H9 (cell line): ENCODE results near the gene GNLY. TPM values are rescaled to one million over a fixed set of nuclear protein-coding genes. Genes with fewer than 3 reads are reported as not detected.

Source experiments
- DNase-seq: peaks from one replicate; pipeline ENCODE4 v3.0.0-alpha.2; 2017
- H2AFZ ChIP-seq: one replicate; pipeline ENCODE4 v1.6.1; 2013; ENCODE audit warnings: mild to moderate bottlenecking, low read length, control low read depth, moderate library complexity
- H2AK5ac ChIP-seq: 2 replicates; pipeline ENCODE4 v1.6.1; 2013; ENCODE audit warnings: low read length, control low read depth, mixed read lengths; ENCODE audit not compliant: insufficient read length
- H2BK120ac ChIP-seq: one replicate; pipeline ENCODE4 v1.6.1; 2013; ENCODE audit warnings: low read depth, mild to moderate bottlenecking, low read length, control low read depth, inconsistent platforms; ENCODE audit not compliant: poor library complexity, severe bottlenecking
- H2BK12ac ChIP-seq: 2 replicates; pipeline ENCODE4 v1.6.1; 2013; ENCODE audit warnings: low read length, control low read depth, mixed read lengths, low read depth; ENCODE audit not compliant: insufficient read length
- H2BK15ac ChIP-seq: 2 replicates; pipeline ENCODE4 v1.6.1; 2013; ENCODE audit warnings: low read depth, low read length, control low read depth
- H2BK20ac ChIP-seq: one replicate; pipeline ENCODE4 v1.6.1; 2013; ENCODE audit warnings: low read depth, mild to moderate bottlenecking, low read length, control low read depth, inconsistent platforms; ENCODE audit not compliant: poor library complexity, severe bottlenecking
- H2BK5ac ChIP-seq: 2 replicates; pipeline ENCODE4 v1.6.1; 2013; ENCODE audit warnings: low read length, control low read depth, mixed read lengths; ENCODE audit not compliant: insufficient read length
- H3K14ac ChIP-seq: 2 replicates; pipeline ENCODE4 v1.6.1; 2013; ENCODE audit warnings: low read length, control low read depth; ENCODE audit not compliant: insufficient read depth
- H3K18ac ChIP-seq: 2 replicates; pipeline ENCODE4 v1.6.1; 2013; ENCODE audit warnings: low read depth, mild to moderate bottlenecking, mixed read lengths, low read length, control low read depth; ENCODE audit not compliant: insufficient read length
- H3K23ac ChIP-seq: 2 replicates; pipeline ENCODE4 v1.6.1; 2013; ENCODE audit warnings: low read length, control low read depth, mixed read lengths, low read depth; ENCODE audit not compliant: insufficient read length
- H3K23me2 ChIP-seq: 2 replicates; pipeline ENCODE4 v1.6.1; 2013; ENCODE audit warnings: low read depth, mild to moderate bottlenecking, mixed read lengths, low read length, control low read depth; ENCODE audit not compliant: insufficient read length, poor library complexity, severe bottlenecking
- H3K27ac ChIP-seq: 2 replicates; pipeline ENCODE4 v1.5.1; 2013; ENCODE audit warnings: low read length, control low read depth, mixed read lengths, low read depth; ENCODE audit not compliant: insufficient read length
- H3K27me3 ChIP-seq: 2 replicates; pipeline ENCODE4 v1.6.1; 2013; ENCODE audit warnings: low read length, control low read depth, inconsistent platforms; ENCODE audit not compliant: insufficient read depth
- H3K4ac ChIP-seq: 2 replicates; pipeline ENCODE4 v1.6.1; 2013; ENCODE audit warnings: low read depth, mild to moderate bottlenecking, control low read depth, inconsistent platforms, low read length, moderate library complexity
- H3K4me1 ChIP-seq: 2 replicates; pipeline ENCODE4 v1.6.1; 2013; ENCODE audit warnings: low read length, control low read depth, inconsistent platforms; ENCODE audit not compliant: insufficient read depth
- H3K4me2 ChIP-seq: 2 replicates; pipeline ENCODE4 v1.6.1; 2013; ENCODE audit warnings: low read length, control low read depth, mixed read lengths; ENCODE audit not compliant: insufficient read length, insufficient read depth
- H3K56ac ChIP-seq: 2 replicates; pipeline ENCODE4 v1.6.1; 2013; ENCODE audit warnings: low read depth, mild to moderate bottlenecking, mixed read lengths, low read length, control low read depth; ENCODE audit not compliant: insufficient read length
- H3K79me1 ChIP-seq: 2 replicates; pipeline ENCODE4 v1.6.1; 2013; ENCODE audit warnings: low read depth, mild to moderate bottlenecking, moderate library complexity, low read length, control low read depth, inconsistent platforms; ENCODE audit not compliant: insufficient read depth, poor library complexity, severe bottlenecking
- H3K79me2 ChIP-seq: 2 replicates; pipeline ENCODE4 v1.6.1; 2013; ENCODE audit warnings: low read length, control low read depth, inconsistent platforms; ENCODE audit not compliant: insufficient read depth
- H3K9ac ChIP-seq: 2 replicates; pipeline ENCODE4 v1.6.1; 2013; ENCODE audit warnings: low read length, control low read depth, mixed read lengths; ENCODE audit not compliant: insufficient read length; ENCODE audit errors: extremely low read depth
- H3K9me3 ChIP-seq: one replicate; pipeline ENCODE4 v1.6.1; 2013; ENCODE audit warnings: low read depth, low read length, inconsistent platforms; ENCODE audit not compliant: control insufficient read depth
- H3T11ph ChIP-seq: one replicate; pipeline ENCODE4 v1.6.1; 2013; ENCODE audit warnings: mild to moderate bottlenecking, low read length, control low read depth, inconsistent platforms
- H4K20me1 ChIP-seq: one replicate; pipeline ENCODE4 v1.6.1; 2013; ENCODE audit not compliant: control insufficient read depth, insufficient read length, insufficient read depth
- H4K5ac ChIP-seq: 2 replicates; pipeline ENCODE4 v1.6.1; 2013; ENCODE audit warnings: low read depth, mild to moderate bottlenecking, mixed read lengths, low read length, control low read depth; ENCODE audit not compliant: insufficient read length
- H4K8ac ChIP-seq: replicated peaks from 2 replicates; pipeline ENCODE4 v1.6.1; 2013; ENCODE audit warnings: low read length, control low read depth, mixed read lengths, low read depth; ENCODE audit not compliant: insufficient read length
- H4K91ac ChIP-seq: 2 replicates; pipeline ENCODE4 v1.6.1; 2013; ENCODE audit warnings: low read depth, mild to moderate bottlenecking, moderate library complexity, mixed read lengths, low read length, control low read depth; ENCODE audit not compliant: insufficient read length
- H3K27ac Mint-ChIP-seq, 3 experiments: 2 replicates in 2 of 3; 3 replicates in 1 of 3; pipeline ENCODE4 v1.8.0; 2020 to 2021; ENCODE audit warnings: mixed read lengths in 3 of 3, mild to moderate bottlenecking in 1 of 3, moderate library complexity in 1 of 3
- H3K27me3 Mint-ChIP-seq: 2 replicates; pipeline ENCODE4 v1.8.0; 2021; ENCODE audit warnings: low read depth, mild to moderate bottlenecking, moderate library complexity, mixed read lengths
- H3K36me3 Mint-ChIP-seq, 3 experiments: 2 replicates in 2 of 3; 3 replicates in 1 of 3; pipeline ENCODE4 v1.8.0; 2020 to 2021; ENCODE audit warnings: low read depth in 3 of 3, mixed read lengths in 3 of 3; ENCODE audit not compliant: insufficient read depth in 1 of 3
- H3K4me1 Mint-ChIP-seq, 2 experiments: 2 replicates each; pipeline ENCODE4 v1.8.0; 2020; ENCODE audit warnings: mixed read lengths in 2 of 2
- H3K4me3 Mint-ChIP-seq, 2 experiments: 2 replicates in 1 of 2; 3 replicates in 1 of 2; pipeline ENCODE4 v1.8.0; 2020 to 2021; ENCODE audit warnings: mild to moderate bottlenecking in 2 of 2, mixed read lengths in 2 of 2, moderate library complexity in 1 of 2
- H3K9me3 Mint-ChIP-seq, 2 experiments: 2 replicates in 1 of 2; 3 replicates in 1 of 2; pipeline ENCODE4 v1.8.0; 2020; ENCODE audit warnings: mild to moderate bottlenecking in 2 of 2, mixed read lengths in 2 of 2, moderate library complexity in 1 of 2
- WGBS: extraction: QIAGEN DNeasy Blood & Tissue Kit; methylation state at CpG from one replicate; pipeline ENCODE4 v1.1.7; 2013; ENCODE audit warnings: missing lambda C conversion rate, low lambda C conversion rate, mixed read lengths; ENCODE audit not compliant: insufficient read length; ENCODE audit errors: extremely low coverage; 5-methylcytosine and 5-hydroxymethylcytosine counted together
- total RNA-seq: library from RNA; stranded (reverse); gene quantifications from 2 replicates; pipeline ENCODE4 v1.2.1, GENCODE V29; 2021
- TF ChIP-seq, protein P1 (sequence below): fragments of 200-600 bp; sonication (generic); conservative IDR thresholded peaks from 3 replicates; pipeline ENCODE4 v1.8.0; 2021; ENCODE audit warnings: antibody characterized with exemption, mild to moderate bottlenecking

The GNLY gene
- total RNA-seq, 1 experiment from 2014 or later, result not detected

- Mint-ChIP-seq H3K4me1 (peaks cover 5 to 13% of the 10 kb centered on the region in 2 experiments), H3K27ac (no peak overlapping the region)
- H4K5ac ChIP-seq, result no peak overlapping the region
Measured at GRCh38 chr2:85714841-85715240, 20.7 kb downstream of the GNLY start.

More at GRCh38 chr2:85714841-85715240, 20.7 kb downstream of the GNLY start:
- Histone ChIP-seq H2BK120ac (no peak overlapping the region), H2BK5ac (no peak overlapping the region), H3K4me1 (no peaks in the 10 kb centered on the region), H3T11ph (no peak overlapping the region), H4K8ac (no peak overlapping the region), H3K18ac (no peak overlapping the region), H2BK12ac (no peak overlapping the region), H3K14ac (no peak overlapping the region), H3K27ac (no peak overlapping the region), H3K56ac (no peak overlapping the region), H3K9ac (no peak overlapping the region), H3K23ac (no peak overlapping the region), H3K79me2 (no peaks in the 10 kb centered on the region), H2AK5ac (no peak overlapping the region), H3K9me3 (no peaks in the 10 kb centered on the region), H2BK15ac (no peak overlapping the region), H3K4ac (no peak overlapping the region), H3K27me3 (no peaks in the 10 kb centered on the region), H2AFZ (no peak overlapping the region), H4K20me1 (no peaks in the 10 kb centered on the region), H3K4me2 (no peak overlapping the region), H3K79me1 (no peaks in the 10 kb centered on the region), H4K91ac (no peak overlapping the region), H3K23me2 (no peaks in the 10 kb centered on the region), H2BK20ac (no peak overlapping the region)
- no CpG with 5 or more reads among the region's 8 CpGs for WGBS
- no peak overlapping the region for H3K4me3 Mint-ChIP-seq
- H3K27me3 Mint-ChIP-seq, result peaks cover 15% of the 10 kb centered on the region
- no peak for DNase-seq
- no peaks in the 10 kb centered on the region for H3K36me3 Mint-ChIP-seq
- TF ChIP-seq, protein P1, sequence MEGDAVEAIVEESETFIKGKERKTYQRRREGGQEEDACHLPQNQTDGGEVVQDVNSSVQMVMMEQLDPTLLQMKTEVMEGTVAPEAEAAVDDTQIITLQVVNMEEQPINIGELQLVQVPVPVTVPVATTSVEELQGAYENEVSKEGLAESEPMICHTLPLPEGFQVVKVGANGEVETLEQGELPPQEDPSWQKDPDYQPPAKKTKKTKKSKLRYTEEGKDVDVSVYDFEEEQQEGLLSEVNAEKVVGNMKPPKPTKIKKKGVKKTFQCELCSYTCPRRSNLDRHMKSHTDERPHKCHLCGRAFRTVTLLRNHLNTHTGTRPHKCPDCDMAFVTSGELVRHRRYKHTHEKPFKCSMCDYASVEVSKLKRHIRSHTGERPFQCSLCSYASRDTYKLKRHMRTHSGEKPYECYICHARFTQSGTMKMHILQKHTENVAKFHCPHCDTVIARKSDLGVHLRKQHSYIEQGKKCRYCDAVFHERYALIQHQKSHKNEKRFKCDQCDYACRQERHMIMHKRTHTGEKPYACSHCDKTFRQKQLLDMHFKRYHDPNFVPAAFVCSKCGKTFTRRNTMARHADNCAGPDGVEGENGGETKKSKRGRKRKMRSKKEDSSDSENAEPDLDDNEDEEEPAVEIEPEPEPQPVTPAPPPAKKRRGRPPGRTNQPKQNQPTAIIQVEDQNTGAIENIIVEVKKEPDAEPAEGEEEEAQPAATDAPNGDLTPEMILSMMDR, result no peak
- H3K9me3 Mint-ChIP-seq, result no peaks in the 10 kb centered on the region; a peak in 1 of 5 replicates
